ENCODE measurements around the gene GALNT9. TPM values are rescaled to one million over a fixed set of nuclear protein-coding genes. Genes with fewer than 3 reads are reported as not detected.

Gene GALNT9
- total RNA-seq, 1 donor from 2014 or later, result 1.6 TPM

DNA sequence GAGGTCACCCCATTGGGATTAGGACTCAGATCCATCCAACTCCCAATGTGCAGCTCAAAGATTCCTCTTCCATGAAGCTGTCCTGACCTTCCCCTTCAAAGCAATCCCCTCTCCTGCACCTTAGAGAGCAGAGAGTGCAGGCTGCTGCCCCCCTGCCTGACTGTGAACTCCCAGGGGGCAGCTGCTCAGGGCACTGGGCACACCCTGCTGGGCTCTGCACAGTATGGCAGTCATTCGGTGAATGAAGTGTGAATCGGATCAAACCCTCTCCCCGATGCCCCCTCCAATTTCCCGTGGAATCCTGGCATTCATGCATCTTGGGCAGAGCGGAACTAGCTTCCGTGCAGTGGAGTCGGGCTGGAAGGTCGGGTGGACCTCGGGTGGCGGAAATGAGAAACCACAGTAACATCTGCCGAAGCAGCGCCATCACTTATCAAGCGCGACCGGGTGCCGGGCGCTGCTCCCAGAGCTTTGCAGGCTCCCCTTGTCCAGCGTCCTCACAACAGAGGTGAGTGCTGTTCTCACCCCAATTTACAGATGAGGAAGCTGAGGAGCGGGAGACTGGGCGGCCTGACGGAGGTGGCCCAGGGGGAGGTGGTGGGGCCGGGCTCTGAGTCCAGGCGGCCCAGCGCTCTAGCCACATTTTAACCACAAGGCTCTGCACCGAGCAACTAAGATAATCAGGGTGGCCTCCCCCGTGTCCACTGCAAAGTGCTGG, 14.7 kb downstream of the GALNT9 start:
- Mint-ChIP-seq H3K27me3 (peaks cover 43% of the 10 kb centered on the region), H3K27ac (no peak overlapping the region), H3K4me1 (ENCODE audit: unreplicated experiment) (no peaks in the 10 kb centered on the region), H3K9me3 (peaks cover 4% of the 10 kb centered on the region), H3K36me3 (peaks cover 3% of the 10 kb centered on the region), H3K4me3 (no peak overlapping the region)
- no peak for DNase-seq (ENCODE audit: extremely low spot score, unreplicated experiment)
- TF ChIP-seq CTCF (conservative IDR thresholded peaks at IDR 0.05), result no peak

- Mint-ChIP-seq H3K4me3 (no peak overlapping the region), H3K27ac (no peak overlapping the region), H3K36me3 (peaks cover 3% of the 10 kb centered on the region), H3K27me3 (peaks cover 44% of the 10 kb centered on the region), H3K9me3 (peaks cover 4% of the 10 kb centered on the region), H3K4me1 (ENCODE audit: unreplicated experiment) (no peaks in the 10 kb centered on the region)
- no peak for TF ChIP-seq CTCF (conservative IDR thresholded peaks at IDR 0.05)
- DNase-seq (ENCODE audit: extremely low spot score, unreplicated experiment), result no peak
These were observed 15.4 kb downstream of the GALNT9 start for GRCh38 chr12:132314035-132314434.

GRCh38 chr12:132313182-132313581, 16.2 kb downstream of the GALNT9 start:
- no peaks in the 10 kb centered on the region for H3K4me1 Mint-ChIP-seq (ENCODE audit: unreplicated experiment)
- no peak overlapping the region for H3K27ac Mint-ChIP-seq
- H3K36me3 Mint-ChIP-seq, result peaks cover 3% of the 10 kb centered on the region
- H3K27me3 Mint-ChIP-seq, result peaks cover 46% of the 10 kb centered on the region
- no peak for TF ChIP-seq CTCF (conservative IDR thresholded peaks at IDR 0.05)
- DNase-seq (ENCODE audit: extremely low spot score, unreplicated experiment), result no peak
- H3K4me3 Mint-ChIP-seq, result no peak overlapping the region
- peaks cover 4% of the 10 kb centered on the region for H3K9me3 Mint-ChIP-seq

GRCh38 chr12:132312516-132312915, 16.9 kb downstream of the GALNT9 start:
- H3K4me1 Mint-ChIP-seq (ENCODE audit: unreplicated experiment), result no peaks in the 10 kb centered on the region
- peaks cover 3% of the 10 kb centered on the region for H3K36me3 Mint-ChIP-seq
- no peak for TF ChIP-seq CTCF (conservative IDR thresholded peaks at IDR 0.05)
- H3K9me3 Mint-ChIP-seq, result peaks cover 4% of the 10 kb centered on the region
- no peak overlapping the region for H3K4me3 Mint-ChIP-seq
- DNase-seq (ENCODE audit: extremely low spot score, unreplicated experiment), result no peak
- H3K27me3 Mint-ChIP-seq, result peaks cover 50% of the 10 kb centered on the region
- H3K27ac Mint-ChIP-seq, result no peak overlapping the region

DNA sequence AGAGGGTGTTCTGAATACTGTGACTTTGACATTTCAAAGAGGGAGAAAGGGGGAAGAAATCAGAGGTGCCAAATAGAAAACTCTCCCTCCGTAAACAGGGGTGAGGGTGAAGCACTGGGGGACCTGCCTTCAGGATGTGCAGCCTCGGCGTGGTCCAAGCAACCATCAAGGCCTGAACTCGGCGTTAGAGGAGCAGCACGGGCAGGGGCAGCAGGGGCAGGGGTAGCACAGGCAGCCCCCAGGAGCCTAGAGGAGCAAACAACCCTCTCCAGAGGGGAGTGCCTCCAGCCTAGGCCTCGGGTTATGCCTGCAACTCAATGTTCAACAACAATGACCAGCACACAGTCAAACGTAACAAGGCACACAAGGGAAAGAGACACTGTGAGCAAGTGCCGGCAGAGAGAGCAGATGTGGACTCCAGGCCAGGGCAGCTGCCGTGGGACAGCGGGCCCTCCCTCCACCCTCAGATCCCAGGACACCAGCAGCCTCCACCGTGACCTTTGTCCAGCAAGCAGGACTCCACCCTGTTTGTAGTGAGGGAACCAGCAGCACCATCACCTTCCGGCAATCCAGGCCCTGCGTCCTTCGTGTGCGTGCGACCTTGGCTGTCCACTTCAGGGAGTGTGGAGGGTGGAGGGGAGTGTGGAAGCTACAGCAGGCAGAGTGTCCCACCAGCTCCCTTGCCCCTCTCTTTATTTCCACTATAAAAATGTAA, 18.0 kb downstream of the GALNT9 start:
- Mint-ChIP-seq H3K4me1 (ENCODE audit: unreplicated experiment) (no peaks in the 10 kb centered on the region), H3K27me3 (peaks cover 51% of the 10 kb centered on the region), H3K4me3 (no peak overlapping the region), H3K27ac (no peak overlapping the region), H3K36me3 (peaks cover 3% of the 10 kb centered on the region), H3K9me3 (peaks cover 4% of the 10 kb centered on the region)
- no peak for TF ChIP-seq CTCF (conservative IDR thresholded peaks at IDR 0.05)
- no peak for DNase-seq (ENCODE audit: extremely low spot score, unreplicated experiment)
